NOMO-1 treated with dmso at 0.1 percent for 144 hours (cell line): ENCODE results near the gene DYDC2.
"Not testable (repeated sequence)": the region's sequence is repeated elsewhere in the genome, so short reads cannot be mapped to it uniquely, and the experiment has no call there.

Source experiments
- DNase-seq: peaks from one replicate; lab custom pipeline; 2025; ENCODE audit not compliant: unreplicated experiment; lab: John Stamatoyannopoulos, UW

Gene DYDC2, protein sequence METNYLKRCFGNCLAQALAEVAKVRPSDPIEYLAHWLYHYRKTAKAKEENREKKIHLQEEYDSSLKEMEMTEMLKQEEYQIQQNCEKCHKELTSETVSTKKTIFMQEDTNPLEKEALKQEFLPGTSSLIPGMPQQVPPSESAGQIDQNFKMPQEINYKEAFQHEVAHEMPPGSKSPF

GRCh38 chr10:80356563-80356988 is at the start of gene DYDC2, which contains the start of gene DYDC1:
Gene DYDC2, plus strand, starts transcription at chr10:80356781. Its CDS starts 5,663 bp downstream, at chr10:80362444.
Gene DYDC1, minus strand, starts transcription at chr10:80356755. Its CDS starts 4,154 bp downstream, at chr10:80352601.
- DNase-seq, result peak; percentile 22

DNA sequence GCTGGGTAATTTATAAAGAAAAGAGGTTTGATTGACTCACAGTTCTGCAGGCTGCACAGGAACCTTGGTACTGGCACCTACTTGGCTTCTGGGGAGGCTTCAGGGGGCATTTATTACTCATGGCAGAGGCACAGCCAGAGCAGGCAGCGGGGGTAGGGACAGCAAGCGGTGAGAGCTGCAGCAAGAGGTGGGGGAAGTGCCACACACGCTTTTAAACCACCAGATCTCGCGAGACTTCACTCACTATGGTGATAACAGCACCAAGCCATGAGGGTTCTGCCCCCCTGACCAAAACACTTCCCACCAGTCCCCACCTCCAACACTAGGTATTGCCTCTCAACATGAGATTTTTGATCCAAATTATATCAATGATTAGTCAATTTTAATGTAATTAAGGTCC is 43.1 kb upstream of the DYDC2 start:
- no peak for DNase-seq

GRCh38 chr10:80315391-80315790 is 41.2 kb upstream of the DYDC2 start:
- DNase-seq, result no peak

DNA sequence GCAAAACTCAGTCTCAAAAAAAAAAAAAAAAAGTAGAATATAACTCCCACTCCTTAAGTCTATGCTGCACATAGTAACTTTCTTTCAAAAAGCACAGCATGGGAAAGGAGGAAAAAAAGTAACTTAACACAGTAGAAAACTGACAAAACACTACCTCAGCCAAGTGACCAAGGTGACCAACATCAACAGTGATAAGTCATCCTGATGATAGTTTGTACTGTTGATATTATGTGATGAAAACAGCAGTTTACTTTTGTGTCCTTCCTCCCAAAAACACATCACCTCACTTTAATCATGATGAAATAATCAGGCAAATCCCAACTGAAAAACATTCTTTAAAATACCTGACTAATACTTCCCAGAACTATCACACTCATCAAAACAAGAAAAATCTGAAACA is 37.8 kb upstream of the DYDC2 start:
- DNase-seq, result no peak

DNA sequence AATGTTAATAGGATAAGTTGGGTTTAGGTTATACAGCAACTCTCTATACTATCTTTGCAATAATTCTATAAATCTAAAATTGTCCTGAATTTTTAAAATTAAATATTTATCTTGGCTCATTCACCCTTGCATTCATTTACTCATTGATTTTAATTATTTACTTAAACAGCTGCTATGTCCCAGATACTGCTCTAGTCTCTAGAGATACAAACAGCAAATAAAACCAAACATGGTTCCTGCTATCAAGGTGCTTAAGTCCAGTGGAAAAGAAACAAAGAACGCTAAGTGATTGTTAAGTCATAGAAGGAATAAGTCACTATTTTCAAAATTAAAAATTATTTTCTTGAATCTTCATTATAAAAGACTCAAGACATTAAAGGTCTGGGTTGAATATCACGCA is 37.3 kb upstream of the DYDC2 start:
- no peak for DNase-seq

- DNase-seq, result no peak
Measured at GRCh38 chr10:80319725-80320290, 36.8 kb upstream of the DYDC2 start.

DNA sequence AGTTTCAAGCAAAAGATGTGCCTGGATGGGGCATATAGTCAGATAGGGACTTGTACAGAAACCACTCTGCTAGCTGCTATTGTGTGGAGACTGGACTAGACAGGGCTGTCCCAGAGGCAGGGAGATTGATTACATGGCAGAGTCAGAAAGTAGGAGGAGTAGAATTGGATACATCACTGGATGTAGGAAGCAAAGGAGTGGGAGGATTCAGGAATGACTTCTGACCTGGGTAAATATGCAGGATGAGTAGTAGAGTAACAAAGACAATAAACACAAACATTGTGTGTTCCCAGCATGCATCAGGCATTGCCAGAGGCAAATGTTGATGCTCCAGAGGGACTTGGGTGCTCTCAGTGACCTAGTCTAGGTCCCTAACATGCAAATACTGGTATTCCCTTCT is 36.2 kb upstream of the DYDC2 start:
- DNase-seq, result no peak

DNA sequence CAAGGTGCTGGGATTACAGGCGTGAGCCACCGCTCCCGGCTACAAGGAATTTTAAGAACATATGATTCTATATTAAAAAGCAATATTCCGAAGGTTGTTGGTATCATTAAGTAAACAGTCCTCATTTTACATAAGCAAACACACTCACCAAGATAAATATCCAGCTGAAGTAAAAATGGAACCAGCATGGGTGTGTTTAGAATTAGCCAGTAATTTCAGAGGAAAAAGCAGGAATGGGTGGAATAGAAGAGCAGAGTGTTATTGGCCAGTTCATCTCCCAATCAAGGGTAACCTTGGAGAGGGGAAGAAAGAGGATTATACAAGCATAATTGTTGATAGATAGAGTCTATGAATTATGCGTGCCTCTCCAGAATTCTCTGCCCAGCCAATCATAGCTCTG is 35.4 kb upstream of the DYDC2 start:
- DNase-seq, result no peak

- DNase-seq, result no peak
Measured at GRCh38 chr10:80322158-80322557, 34.4 kb upstream of the DYDC2 start.

- DNase-seq, result no peak
Measured at GRCh38 chr10:80322711-80323110, 33.9 kb upstream of the DYDC2 start.

- no peak for DNase-seq
Measured at GRCh38 chr10:80323311-80323710, 33.3 kb upstream of the DYDC2 start.

DNA sequence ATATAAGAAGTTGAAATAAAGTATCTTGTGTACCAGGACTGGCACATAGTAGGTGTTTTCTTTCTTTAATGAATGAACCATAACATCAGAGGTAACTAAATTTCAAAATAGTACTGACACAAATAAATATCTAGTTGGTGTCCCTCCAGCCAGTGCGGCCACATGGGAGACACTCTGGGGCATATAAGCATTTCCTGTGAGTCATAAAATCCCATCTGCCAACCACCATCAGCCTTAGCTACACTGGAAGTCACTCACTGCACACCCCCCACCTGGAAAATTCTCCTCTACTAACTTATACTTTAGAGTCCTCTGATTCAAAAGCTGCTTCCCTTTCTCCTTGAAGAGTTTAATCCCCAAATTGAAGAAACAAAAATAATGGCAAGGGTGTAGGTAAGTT is 32.5 kb upstream of the DYDC2 start:
- DNase-seq, result no peak

DNA sequence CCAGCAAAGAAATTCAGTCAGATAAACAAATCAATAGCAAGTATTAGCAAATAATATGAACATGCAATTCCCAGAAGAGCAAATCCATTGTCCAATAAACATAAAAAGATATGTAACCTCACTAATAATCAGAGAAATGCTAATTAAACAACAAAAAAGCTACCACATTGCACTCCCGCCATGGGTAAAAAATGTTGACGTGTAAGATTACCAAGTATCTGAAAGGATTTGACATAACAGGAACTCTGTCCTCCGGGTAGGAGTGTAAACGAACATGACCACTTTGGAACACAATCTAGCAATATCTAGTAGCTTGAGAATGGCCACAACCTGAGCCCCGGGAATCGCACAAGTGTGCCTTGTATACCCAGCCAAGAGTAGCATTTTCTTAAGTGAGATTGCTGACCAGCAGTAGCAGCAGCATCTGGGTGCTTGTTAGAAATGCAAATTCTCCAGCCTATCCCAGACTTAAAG is 31.7 kb upstream of the DYDC2 start:
- no peak for DNase-seq

- DNase-seq, result no peak
Measured at GRCh38 chr10:80333983-80334382, 22.6 kb upstream of the DYDC2 start.

DNA sequence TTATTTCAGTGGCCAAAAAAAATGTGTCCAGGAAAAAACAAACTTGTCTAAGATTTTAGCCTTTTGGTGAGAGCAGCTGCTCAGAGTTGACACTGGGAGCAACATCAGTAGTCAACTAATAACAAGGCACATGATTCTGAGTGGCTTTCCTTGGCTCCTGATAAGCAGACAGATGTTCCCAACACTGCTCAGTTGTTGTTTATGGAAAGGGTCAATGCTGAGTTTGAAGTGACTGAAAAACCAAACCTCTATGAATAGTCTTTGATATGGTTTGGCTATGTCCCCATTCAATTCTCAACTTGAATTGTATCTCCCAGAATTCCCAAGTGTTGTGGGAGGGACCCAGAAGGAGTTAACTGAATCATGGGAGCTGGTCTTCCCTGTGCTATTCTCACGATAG is 12.3 kb upstream of the DYDC2 start:
- no peak for DNase-seq

- no peak for DNase-seq
Measured at GRCh38 chr10:80344912-80345311, 11.7 kb upstream of the DYDC2 start.

GRCh38 chr10:80350251-80350650 is 6.3 kb upstream of the DYDC2 start:
- no peak for DNase-seq

DNA sequence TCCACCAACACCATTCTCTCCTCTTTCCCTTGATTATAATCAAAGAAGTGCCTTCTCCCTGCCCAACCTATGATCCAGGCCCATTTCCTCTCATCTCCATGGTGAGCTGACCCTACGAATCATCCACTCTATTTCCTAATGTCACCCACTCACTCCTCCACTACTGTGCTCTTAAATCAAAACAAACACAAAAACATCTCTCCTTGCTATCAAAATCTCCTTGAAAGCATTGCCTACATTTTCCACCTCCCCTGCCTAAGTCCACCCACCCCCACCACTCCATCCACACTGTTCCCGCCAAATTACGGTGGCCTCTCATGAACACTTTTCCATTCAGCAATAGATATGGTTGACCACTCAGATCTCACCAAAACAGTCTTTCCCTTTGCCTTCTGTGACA is 5.4 kb upstream of the DYDC2 start:
- DNase-seq, result no peak

DNA sequence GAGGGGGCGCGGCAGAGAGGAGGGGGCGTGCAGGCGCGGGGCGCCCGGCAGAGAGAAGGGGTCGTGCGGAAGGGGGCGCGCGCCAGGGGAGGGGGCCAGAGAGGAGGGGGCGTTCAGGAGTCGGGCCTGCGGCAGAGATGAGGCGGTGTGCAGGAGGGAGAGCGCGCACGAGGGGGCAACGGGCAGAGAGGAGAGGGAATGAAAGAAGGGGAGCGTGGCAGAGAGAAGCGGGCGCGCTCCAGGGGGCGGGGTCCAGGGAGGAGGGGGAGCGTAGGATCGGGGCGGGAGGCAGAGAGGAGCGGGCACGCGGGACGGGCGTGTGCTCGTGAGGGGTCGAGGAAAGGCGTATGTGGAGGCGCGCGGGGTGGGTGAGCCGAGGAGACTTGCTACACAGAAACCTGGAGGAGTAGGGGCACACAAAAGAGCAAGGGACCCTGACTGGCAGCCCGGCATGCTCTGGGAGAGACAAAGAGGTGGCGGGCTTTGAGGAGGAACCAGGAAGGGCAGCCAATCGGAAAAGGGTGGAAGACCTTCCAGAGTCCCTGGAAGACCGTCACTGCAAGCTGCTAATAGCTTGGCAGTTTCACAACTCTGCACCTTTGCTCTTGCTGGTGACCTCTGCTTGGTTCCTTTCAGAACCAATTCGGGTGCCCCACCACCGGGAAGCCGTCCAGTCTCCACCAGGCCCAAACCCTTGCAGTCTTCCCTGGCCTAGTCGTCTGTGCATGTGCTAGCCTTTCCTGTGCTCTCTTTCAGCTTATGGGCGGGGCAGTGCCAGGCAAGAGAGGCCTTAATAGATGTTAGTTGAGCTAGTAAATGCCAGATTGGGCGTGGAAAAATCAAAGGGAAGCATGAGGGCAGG is 639 bp downstream of the DYDC2 start:
- no peak for DNase-seq

DNA sequence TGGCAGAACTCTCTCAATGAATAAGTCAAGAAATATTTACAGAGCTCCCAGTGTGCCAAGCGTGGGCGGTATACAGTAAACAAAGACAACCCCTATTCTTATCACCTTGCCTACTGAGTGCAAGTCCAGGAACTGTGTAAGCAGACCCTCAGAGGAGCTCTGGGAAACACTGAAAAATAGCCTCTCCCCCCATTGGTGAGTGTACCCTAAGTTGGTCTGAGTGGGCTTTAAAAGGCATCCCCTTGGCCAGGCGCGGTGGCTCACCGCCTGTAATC is 1.2 kb downstream of the DYDC2 start:
- no peak for DNase-seq

DNA sequence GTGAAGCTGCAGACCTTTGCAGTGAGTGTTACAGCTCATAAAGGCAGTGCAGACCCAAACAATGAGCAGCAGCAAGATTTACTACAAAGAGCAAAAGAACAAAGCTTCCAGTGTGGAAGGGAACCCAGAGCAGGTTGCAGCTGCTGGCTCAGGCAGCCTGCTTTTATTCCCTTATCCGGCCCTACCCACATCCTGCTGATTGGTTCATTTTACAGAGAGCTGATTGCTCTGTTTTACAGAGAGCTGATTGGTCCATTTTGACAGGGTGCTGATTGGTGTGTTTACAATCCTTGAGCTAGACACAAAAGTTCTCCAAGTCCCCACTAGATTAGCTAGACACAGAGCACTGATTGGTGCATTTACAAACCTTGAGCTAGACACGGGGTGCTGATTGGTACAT is 2.3 kb downstream of the DYDC2 start:
- DNase-seq, result not testable (repeated sequence)

DNA sequence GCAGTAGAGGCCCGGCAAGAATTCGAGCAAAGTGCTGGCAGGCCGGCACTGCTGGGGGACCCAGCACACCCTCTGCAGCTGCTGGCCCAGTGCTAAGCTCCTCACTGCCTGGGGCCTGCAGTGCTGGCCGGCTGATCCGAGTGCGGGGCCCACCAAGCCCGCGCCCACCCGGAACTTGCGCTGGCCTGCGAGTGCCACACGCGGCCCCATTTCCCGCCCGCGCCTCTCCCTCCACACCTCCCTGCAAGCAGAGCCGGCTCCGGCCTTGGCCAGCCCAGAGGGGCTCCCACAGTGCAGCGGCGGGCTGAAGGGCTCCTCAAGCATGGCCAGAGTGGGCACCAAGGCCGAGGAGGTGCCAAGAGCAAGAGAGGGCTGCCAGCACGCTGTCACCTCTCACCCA is 3.1 kb downstream of the DYDC2 start:
- DNase-seq, result no peak
